Esophagus (tissue), 2 donors: Measurements from ENCODE around the gene ADD1. TPM values are rescaled to one million over a fixed set of nuclear protein-coding genes. Genes with fewer than 3 reads are reported as not detected.

Experiments
- H3K27ac ChIP-seq, 2 donors: one replicate each; pipeline ENCODE4 v1.5.1; 2013; ENCODE audit warnings: low read depth in 2 of 2, mild to moderate bottlenecking in 2 of 2, inconsistent platforms in 1 of 2, low read length in 1 of 2, moderate library complexity in 1 of 2
- H3K27me3 ChIP-seq, 2 donors: one replicate each; pipeline ENCODE4 v1.6.1; 2013; ENCODE audit warnings: low read length in 2 of 2, control low read depth in 1 of 2, mild to moderate bottlenecking in 1 of 2; ENCODE audit not compliant: insufficient read depth in 2 of 2, control insufficient read depth in 1 of 2
- H3K36me3 ChIP-seq, 2 donors: one replicate each; pipeline ENCODE4 v1.6.1; 2013; ENCODE audit warnings: low read length in 1 of 2; ENCODE audit not compliant: control insufficient read depth in 2 of 2, insufficient read depth in 2 of 2
- H3K4me1 ChIP-seq, 2 donors: one replicate each; pipeline ENCODE4 v1.6.1; 2013; ENCODE audit warnings: low read length in 1 of 2; ENCODE audit not compliant: control insufficient read depth in 2 of 2, insufficient read depth in 2 of 2
- H3K4me3 ChIP-seq, 2 donors: one replicate each; pipeline ENCODE4 v1.5.1; 2013; ENCODE audit warnings: low read length in 2 of 2, mild to moderate bottlenecking in 2 of 2, low read depth in 1 of 2, moderate library complexity in 1 of 2
- H3K9me3 ChIP-seq, 2 donors: one replicate each; pipeline ENCODE4 v1.6.1; 2013; ENCODE audit warnings: mild to moderate bottlenecking in 2 of 2, low read depth in 1 of 2, low read length in 1 of 2, moderate library complexity in 1 of 2; ENCODE audit not compliant: control insufficient read depth in 2 of 2, insufficient read depth in 1 of 2
- WGBS, 2 donors: extraction: QIAGEN DNeasy Blood & Tissue Kit; methylation state at CpG; one replicate each; pipeline ENCODE4 v1.1.7; 2013; 5-methylcytosine and 5-hydroxymethylcytosine counted together
- polyA plus RNA-seq, 2 donors: library from polyadenylated mRNA; stranded (reverse); fragments of 200-250 nt; gene quantifications; one replicate each; pipeline ENCODE4 v1.2.3, GENCODE V29; 2013
- donor health status: healthy with polysubstance abuse.
- donor health status: Bipolar disorder and iron deficiency.

Gene ADD1
- polyA plus RNA-seq, 2 donors: 102 to 156 TPM

GRCh38 chr4:2834001-2834921 lies 9.4 kb upstream of the ADD1 start:
- Histone ChIP-seq H3K36me3 (peaks cover 3 to 59% of the 10 kb centered on the region in 2 donors), H3K9me3 (no peaks in the 10 kb centered on the region), H3K4me3 (no peak overlapping the region), H3K27ac (peak overlapping the region in 1 of 2 donors; percentile 1), H3K27me3 (no peaks in the 10 kb centered on the region), H3K4me1 (peaks cover 7 to 8% of the 10 kb centered on the region in 2 donors)
- 83 to 84% methylated on average over 13 of the region's 13 CpGs for WGBS, 2 donors

- Histone ChIP-seq H3K9me3 (no peaks in the 10 kb centered on the region), H3K27ac (peak overlapping the region in 1 of 2 donors; percentile 22), H3K4me3 (no peak overlapping the region), H3K36me3 (peaks cover 3 to 45% of the 10 kb centered on the region in 2 donors), H3K27me3 (no peaks in the 10 kb centered on the region), H3K4me1 (peaks cover 7 to 8% of the 10 kb centered on the region in 2 donors)
- 91 to 94% methylated on average over 8 of the region's 8 CpGs for WGBS, 2 donors
Measured at GRCh38 chr4:2835978-2836377, 7.7 kb upstream of the ADD1 start.

GRCh38 chr4:2836391-2836859 lies 7.2 kb upstream of the ADD1 start:
- 78 to 87% methylated on average over 5 of the region's 5 CpGs for WGBS, 2 donors
- Histone ChIP-seq H3K27ac (no peak overlapping the region), H3K36me3 (peaks cover 3 to 41% of the 10 kb centered on the region in 2 donors), H3K9me3 (no peaks in the 10 kb centered on the region), H3K4me1 (peaks cover 7 to 8% of the 10 kb centered on the region in 2 donors), H3K4me3 (no peak overlapping the region), H3K27me3 (no peaks in the 10 kb centered on the region)

GRCh38 chr4:2837110-2837903 lies 6.3 kb upstream of the ADD1 start:
- 69 to 70% methylated on average over 20 of the region's 20 CpGs for WGBS, 2 donors
- peak overlapping the region; percentile 38 to 81 for H3K27ac ChIP-seq
- H3K27me3 ChIP-seq: no peaks in the 10 kb centered on the region
- peaks cover 7 to 8% of the 10 kb centered on the region in 2 donors for H3K4me1 ChIP-seq
- H3K4me3 ChIP-seq: no peak overlapping the region
- no peaks in the 10 kb centered on the region for H3K9me3 ChIP-seq
- H3K36me3 ChIP-seq: peaks cover 3 to 33% of the 10 kb centered on the region in 2 donors

- WGBS, 2 donors: 39 to 46% methylated on average over 8 of the region's 8 CpGs
- peak overlapping the region; percentile 38 to 81 for H3K27ac ChIP-seq
- H3K4me3 ChIP-seq: no peak overlapping the region
- H3K9me3 ChIP-seq: no peaks in the 10 kb centered on the region
- H3K27me3 ChIP-seq: no peaks in the 10 kb centered on the region
- peaks cover 8 to 11% of the 10 kb centered on the region in 2 donors for H3K4me1 ChIP-seq
- peaks cover 3 to 27% of the 10 kb centered on the region in 2 donors for H3K36me3 ChIP-seq
Measured at GRCh38 chr4:2837904-2838496, 5.6 kb upstream of the ADD1 start.

GRCh38 chr4:2839060-2839459 lies 4.6 kb upstream of the ADD1 start:
- whole genome bisulfite sequencing, 2 donors: 94 to 97% methylated on average over 3 of the region's 3 CpGs
- H3K27me3 ChIP-seq: no peaks in the 10 kb centered on the region
- H3K4me1 ChIP-seq: peaks cover 8 to 13% of the 10 kb centered on the region in 2 donors
- no peak overlapping the region for H3K27ac ChIP-seq
- H3K36me3 ChIP-seq: peaks cover 3 to 18% of the 10 kb centered on the region in 2 donors
- no peaks in the 10 kb centered on the region for H3K9me3 ChIP-seq
- no peak overlapping the region for H3K4me3 ChIP-seq

- no peaks in the 10 kb centered on the region for H3K9me3 ChIP-seq
- H3K4me1 ChIP-seq: peaks cover 2 to 7% of the 10 kb centered on the region in 2 donors
- H3K36me3 ChIP-seq: no peaks in the 10 kb centered on the region
- H3K4me3 ChIP-seq: peak overlapping the region; percentile 80 to 96
- no peaks in the 10 kb centered on the region for H3K27me3 ChIP-seq
- H3K27ac ChIP-seq: peak overlapping the region; percentile 88 to 93
- 16 to 18% methylated on average over 10 of the region's 10 CpGs for WGBS, 2 donors
Measured at GRCh38 chr4:2842687-2843262, 869 bp upstream of the ADD1 start.

- H3K36me3 ChIP-seq: no peaks in the 10 kb centered on the region
- no peaks in the 10 kb centered on the region for H3K27me3 ChIP-seq
- WGBS, 2 donors: 1% methylated on average over 22 to 74 of the region's 74 CpGs
- H3K4me1 ChIP-seq: peaks cover 0 to 5% of the 10 kb centered on the region in 2 donors
- peak overlapping the region; percentile 80 to 96 for H3K4me3 ChIP-seq
- no peaks in the 10 kb centered on the region for H3K9me3 ChIP-seq
- H3K27ac ChIP-seq: peak overlapping the region; percentile 86 to 93
Measured at GRCh38 chr4:2843941-2844584, 419 bp downstream of the ADD1 start.
